OCI-LY7 (cell line): Measurements from ENCODE around the gene DIAPH3.

ENCODE experiments used
- CTCF ChIP-seq: fragments of 200-600 bp; sonication (generic); conservative IDR thresholded peaks from 2 replicates; pipeline ENCODE4 v1.5.1; 2014; ENCODE audit warnings: mild to moderate bottlenecking, antibody characterized with exemption, low read length, moderate library complexity, mixed read lengths
- EZH2phosphoT487 ChIP-seq: fragments of 200-600 bp; sonication (generic); IDR thresholded peaks from 2 replicates; pipeline ENCODE4 v1.6.1; 2018; ENCODE audit warnings: low read depth, borderline replicate concordance, mild to moderate bottlenecking, mixed run types, antibody characterized with exemption, low read length, moderate library complexity, mixed read lengths

- TF ChIP-seq CTCF (no peak), EZH2phosphoT487 (no peak)
Measured at GRCh38 chr13:59873309-59873708, 290.4 kb downstream of the DIAPH3 start.
